Karpas-422 (cell line): ENCODE results near the gene SSNA1. TPM values are rescaled to one million over a fixed set of nuclear protein-coding genes. Genes with fewer than 3 reads are reported as not detected.
A peak's percentile ranks its signal among the peaks of the same experiment; 100 is the strongest.

Experiments used
- DNase-seq: peaks from one replicate; pipeline ENCODE4 v3.0.0-alpha.2; 2015
- H2AFZ ChIP-seq: fragments of 200-600 bp; sonication (generic); 2 replicates; pipeline ENCODE4 v1.6.1; 2014; ENCODE audit warnings: antibody characterized with exemption, low read length, mixed read lengths
- H3K27ac ChIP-seq: fragments of 200-600 bp; sonication (generic); 2 replicates; pipeline ENCODE4 v1.5.1; 2014; ENCODE audit warnings: mild to moderate bottlenecking, low read length, moderate library complexity
- H3K27me3 ChIP-seq: fragments of 200-600 bp; sonication (generic); 2 replicates; pipeline ENCODE4 v1.6.1; 2014; ENCODE audit warnings: low read length, mixed read lengths
- H3K36me3 ChIP-seq: fragments of 200-600 bp; sonication (generic); 2 replicates; pipeline ENCODE4 v1.6.1; 2014; ENCODE audit warnings: low read length, mixed read lengths; ENCODE audit not compliant: insufficient read depth
- H3K4me1 ChIP-seq: fragments of 200-600 bp; sonication (generic); 2 replicates; pipeline ENCODE4 v1.6.1; 2014; ENCODE audit warnings: mild to moderate bottlenecking, low read length, mixed read lengths
- H3K4me2 ChIP-seq: fragments of 200-600 bp; sonication (generic); 2 replicates; pipeline ENCODE4 v1.6.1; 2014; ENCODE audit warnings: low read length, low read depth, mild to moderate bottlenecking; ENCODE audit not compliant: poor library complexity, severe bottlenecking
- H3K4me3 ChIP-seq: fragments of 200-600 bp; sonication (generic); 2 replicates; pipeline ENCODE4 v1.5.1; 2014; ENCODE audit warnings: mild to moderate bottlenecking, antibody characterized with exemption, low read length, mixed read lengths
- H3K79me2 ChIP-seq: fragments of 200-600 bp; sonication (generic); 2 replicates; pipeline ENCODE4 v1.6.1; 2014; ENCODE audit warnings: mild to moderate bottlenecking, low read length, mixed read lengths
- H3K9ac ChIP-seq: fragments of 200-600 bp; sonication (generic); 2 replicates; pipeline ENCODE4 v1.6.0; 2014; ENCODE audit warnings: low read length
- H3K9me2 ChIP-seq: fragments of 200-600 bp; sonication (generic), shearing (Covaris generic); replicated peaks from 2 replicates; pipeline ENCODE4 v1.6.0; 2014; ENCODE audit warnings: mild to moderate bottlenecking, low read length, moderate library complexity; ENCODE audit not compliant: insufficient read depth
- H3K9me3 ChIP-seq: fragments of 300-700, 200-600 bp; sonication (generic); 2 replicates; pipeline ENCODE4 v1.6.1; 2014; ENCODE audit warnings: low read length, mixed read lengths
- H4K20me1 ChIP-seq: fragments of 200-600 bp; sonication (generic); 2 replicates; pipeline ENCODE4 v1.6.1; 2014; ENCODE audit warnings: mild to moderate bottlenecking, antibody characterized with exemption, low read length, low read depth; ENCODE audit not compliant: insufficient read depth
- total RNA-seq: library from RNA; depleted of rRNA; stranded (reverse); fragments of >200 nt; shearing (Covaris generic); gene quantifications from 2 replicates; pipeline ENCODE4 v1.2.3, GENCODE V29; 2014; ENCODE audit warnings: low replicate concordance

SSNA1 gene
- total RNA-seq, 1 experiment from 2014 or later, result 48.9 TPM

- no peak overlapping the region for H3K27ac ChIP-seq
- peaks cover 48% of the 10 kb centered on the region for H3K79me2 ChIP-seq
- no peaks in the 10 kb centered on the region for H3K27me3 ChIP-seq
- H3K4me1 ChIP-seq, result peaks cover 31% of the 10 kb centered on the region
- H2AFZ ChIP-seq, result no peak overlapping the region
- H3K9me3 ChIP-seq, result no peaks in the 10 kb centered on the region
- H3K9me2 ChIP-seq, result no peaks in the 10 kb centered on the region
- no peak overlapping the region for H3K4me2 ChIP-seq
- no peaks in the 10 kb centered on the region for H3K36me3 ChIP-seq
- no peak overlapping the region for H3K4me3 ChIP-seq
- no peak for DNase-seq
- no peak overlapping the region for H3K9ac ChIP-seq
- H4K20me1 ChIP-seq, result peaks cover 5% of the 10 kb centered on the region; the same call in 1 of the 2 replicates
Observed at GRCh38 chr9:137195525-137196220, 7.2 kb downstream of the SSNA1 start.

GRCh38 chr9:137198051-137198901 lies 9.8 kb downstream of the SSNA1 start:
- no peaks in the 10 kb centered on the region for H3K9me3 ChIP-seq
- no peaks in the 10 kb centered on the region for H3K9me2 ChIP-seq
- H3K27me3 ChIP-seq, result no peaks in the 10 kb centered on the region
- H3K27ac ChIP-seq, result no peak overlapping the region
- H3K79me2 ChIP-seq, result peaks cover 60% of the 10 kb centered on the region
- peak; percentile 39 for DNase-seq
- H3K4me2 ChIP-seq, result peak overlapping the region; percentile 87
- H3K4me1 ChIP-seq, result peaks cover 48% of the 10 kb centered on the region
- H3K4me3 ChIP-seq, result peak overlapping the region; percentile 67; the same call in 1 of the 2 replicates
- no peaks in the 10 kb centered on the region for H3K36me3 ChIP-seq
- peaks cover 5% of the 10 kb centered on the region; the same call in 1 of the 2 replicates for H4K20me1 ChIP-seq
- H2AFZ ChIP-seq, result no peak overlapping the region
- H3K9ac ChIP-seq, result peak overlapping the region; percentile 73

GRCh38 chr9:137198902-137199283 lies 10.4 kb downstream of the SSNA1 start:
- H3K9ac ChIP-seq, result peak overlapping the region; percentile 73
- H3K9me3 ChIP-seq, result no peaks in the 10 kb centered on the region
- no peak overlapping the region for H2AFZ ChIP-seq
- peak overlapping the region; percentile 67 for H3K4me3 ChIP-seq
- peak overlapping the region; percentile 87 for H3K4me2 ChIP-seq
- H3K27ac ChIP-seq, result no peak overlapping the region
- peaks cover 5% of the 10 kb centered on the region; the same call in 1 of the 2 replicates for H4K20me1 ChIP-seq
- H3K36me3 ChIP-seq, result no peaks in the 10 kb centered on the region
- no peaks in the 10 kb centered on the region for H3K27me3 ChIP-seq
- peaks cover 66% of the 10 kb centered on the region for H3K79me2 ChIP-seq
- DNase-seq, result peak; percentile 39
- peaks cover 54% of the 10 kb centered on the region for H3K4me1 ChIP-seq
- H3K9me2 ChIP-seq, result no peaks in the 10 kb centered on the region

- DNase-seq, result peak; percentile 40
- no peaks in the 10 kb centered on the region for H3K9me3 ChIP-seq
- H3K4me1 ChIP-seq, result peaks cover 61% of the 10 kb centered on the region
- no peak overlapping the region for H3K27ac ChIP-seq
- no peaks in the 10 kb centered on the region for H3K27me3 ChIP-seq
- H3K9ac ChIP-seq, result peak overlapping the region; percentile 73
- H3K79me2 ChIP-seq, result peaks cover 72% of the 10 kb centered on the region
- H4K20me1 ChIP-seq, result peaks cover 9% of the 10 kb centered on the region; the same call in 1 of the 2 replicates
- H3K9me2 ChIP-seq, result no peaks in the 10 kb centered on the region
- no peak overlapping the region for H2AFZ ChIP-seq
- no peaks in the 10 kb centered on the region for H3K36me3 ChIP-seq
- peak overlapping the region; percentile 87 for H3K4me2 ChIP-seq
- peak overlapping the region; percentile 67 for H3K4me3 ChIP-seq
Observed at GRCh38 chr9:137199411-137200121, 11.1 kb downstream of the SSNA1 start.

- Histone ChIP-seq H4K20me1 (0 out of 2 replicates have a peak, but pooled peaks cover 6% of the 10 kb centered on the region), H3K27ac (peak within 1 kb of the TSS; percentile 79), H3K9ac (peak within 1 kb of the TSS; percentile 93), H3K27me3 (no peaks in the 10 kb centered on the region), H3K36me3 (no peaks in the 10 kb centered on the region), H3K9me3 (no peaks in the 10 kb centered on the region), H3K4me1 (peaks cover 64% of the 10 kb centered on the region), H3K4me3 (peak within 1 kb of the TSS; percentile 94), H3K9me2 (no peaks in the 10 kb centered on the region), H3K79me2 (peaks cover 73% of the 10 kb centered on the region), H2AFZ (no peak within 1 kb of the TSS), H3K4me2 (peak within 1 kb of the TSS; percentile 87)
- DNase-seq, result peak; percentile 100
Observed at GRCh38 chr9:137200311-137201204, 12.1 kb downstream of the SSNA1 start, which contains the start of gene TPRN. Gene TPRN, minus strand, starts transcription at chr9:137200741. Its CDS starts 30 bp downstream, at chr9:137200711.

GRCh38 chr9:137201205-137201868 lies 12.9 kb downstream of the SSNA1 start:
- Histone ChIP-seq H3K27ac (peak overlapping the region; percentile 79), H3K79me2 (peaks cover 78% of the 10 kb centered on the region), H3K4me1 (peaks cover 66% of the 10 kb centered on the region), H3K36me3 (no peaks in the 10 kb centered on the region), H2AFZ (no peak overlapping the region), H3K4me2 (peak overlapping the region; percentile 85), H3K4me3 (peak overlapping the region; percentile 94), H3K9me2 (no peaks in the 10 kb centered on the region), H3K27me3 (no peaks in the 10 kb centered on the region), H4K20me1 (0 out of 2 replicates have a peak, but pooled peaks cover 5% of the 10 kb centered on the region), H3K9me3 (no peaks in the 10 kb centered on the region), H3K9ac (peak overlapping the region; percentile 93)
- peak; percentile 65 for DNase-seq

- H3K36me3 ChIP-seq, result peaks cover 6% of the 10 kb centered on the region; the same call in 1 of the 2 replicates
Observed at GRCh38 chr9:137202966-137203365, 14.5 kb downstream of the SSNA1 start.

More at GRCh38 chr9:137202966-137203365, 14.5 kb downstream of the SSNA1 start:
- Histone ChIP-seq H3K9me3 (no peaks in the 10 kb centered on the region), H3K4me3 (no peak overlapping the region), H2AFZ (no peak overlapping the region), H3K27ac (no peak overlapping the region), H3K27me3 (no peaks in the 10 kb centered on the region), H4K20me1 (0 out of 2 replicates have a peak, but pooled peaks cover 5% of the 10 kb centered on the region), H3K9me2 (no peaks in the 10 kb centered on the region), H3K9ac (peak overlapping the region; percentile 43), H3K4me2 (no peak overlapping the region), H3K4me1 (peaks cover 68% of the 10 kb centered on the region), H3K79me2 (peaks cover 78% of the 10 kb centered on the region)
- DNase-seq, result no peak
